ENCODE measurements around the gene GRB10.

GRB10 gene

GRCh38 chr7:50667789-50668226 is 114.9 kb downstream of the GRB10 start:
- DNase-seq (ENCODE audit: low spot score) = peak; percentile 32

- DNase-seq (ENCODE audit: low spot score) = no peak
Observed at GRCh38 chr7:50667338-50667737, 115.4 kb downstream of the GRB10 start.

DNA sequence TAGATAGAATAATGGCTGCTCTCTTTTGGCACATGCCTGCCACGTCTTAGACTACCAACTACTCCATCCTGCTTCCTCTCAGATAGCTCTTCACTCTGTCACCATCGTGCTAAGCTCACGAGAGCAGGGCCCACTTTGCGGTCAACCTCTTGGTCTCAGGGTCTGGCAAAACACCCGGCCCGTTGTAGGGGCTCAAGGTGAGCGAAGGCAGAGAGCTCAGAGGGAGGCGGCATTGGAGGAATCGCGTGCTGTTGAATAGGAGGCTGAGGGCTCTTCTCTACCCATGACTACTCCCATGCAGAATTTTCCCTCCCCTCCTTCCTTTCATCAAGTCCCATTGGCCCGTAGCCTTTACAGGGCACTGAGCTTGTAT is 116.6 kb downstream of the GRB10 start:
- no peak for DNase-seq (ENCODE audit: low spot score)

DNA sequence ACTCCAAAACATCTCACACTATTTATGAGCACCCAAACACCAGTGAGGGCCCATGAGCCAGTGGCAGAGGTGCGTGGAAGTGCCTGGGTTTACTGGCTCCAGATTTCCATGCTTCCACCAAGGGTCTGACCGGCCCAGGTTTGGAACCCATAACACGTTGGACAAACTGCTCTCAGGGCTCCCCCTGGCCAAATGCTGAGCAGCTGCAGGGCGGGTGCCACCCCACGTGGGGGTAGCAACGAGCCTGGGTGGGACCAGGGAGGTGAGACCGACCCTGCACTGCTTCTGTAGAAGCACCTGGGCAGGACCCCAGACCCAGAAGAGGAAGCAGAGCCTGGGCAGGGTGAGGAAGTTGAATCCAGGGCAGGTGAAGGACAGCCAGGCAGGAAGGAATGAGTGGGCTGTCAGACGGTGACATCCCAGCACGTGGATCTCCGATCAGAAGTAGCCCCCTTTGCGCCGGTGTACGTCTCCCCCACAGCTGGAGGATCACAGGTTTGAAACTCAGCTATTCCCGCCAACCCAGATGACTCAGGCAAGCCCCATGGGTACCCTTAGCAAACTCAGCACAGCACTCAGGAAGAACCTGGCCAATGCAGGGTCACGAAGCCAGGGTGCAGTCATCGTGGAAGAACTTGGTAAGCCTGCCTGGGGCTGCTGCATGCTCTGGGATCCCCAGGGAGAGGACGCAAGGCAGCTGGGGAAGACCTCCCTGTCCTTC is 117.1 kb downstream of the GRB10 start:
- DNase-seq (ENCODE audit: low spot score) = no peak

GRCh38 chr7:50664937-50665336 is 117.8 kb downstream of the GRB10 start:
- no peak for DNase-seq (ENCODE audit: low spot score)

GRCh38 chr7:50664461-50664922 is 118.2 kb downstream of the GRB10 start:
- peak; percentile 77 for DNase-seq (ENCODE audit: low spot score)

DNA sequence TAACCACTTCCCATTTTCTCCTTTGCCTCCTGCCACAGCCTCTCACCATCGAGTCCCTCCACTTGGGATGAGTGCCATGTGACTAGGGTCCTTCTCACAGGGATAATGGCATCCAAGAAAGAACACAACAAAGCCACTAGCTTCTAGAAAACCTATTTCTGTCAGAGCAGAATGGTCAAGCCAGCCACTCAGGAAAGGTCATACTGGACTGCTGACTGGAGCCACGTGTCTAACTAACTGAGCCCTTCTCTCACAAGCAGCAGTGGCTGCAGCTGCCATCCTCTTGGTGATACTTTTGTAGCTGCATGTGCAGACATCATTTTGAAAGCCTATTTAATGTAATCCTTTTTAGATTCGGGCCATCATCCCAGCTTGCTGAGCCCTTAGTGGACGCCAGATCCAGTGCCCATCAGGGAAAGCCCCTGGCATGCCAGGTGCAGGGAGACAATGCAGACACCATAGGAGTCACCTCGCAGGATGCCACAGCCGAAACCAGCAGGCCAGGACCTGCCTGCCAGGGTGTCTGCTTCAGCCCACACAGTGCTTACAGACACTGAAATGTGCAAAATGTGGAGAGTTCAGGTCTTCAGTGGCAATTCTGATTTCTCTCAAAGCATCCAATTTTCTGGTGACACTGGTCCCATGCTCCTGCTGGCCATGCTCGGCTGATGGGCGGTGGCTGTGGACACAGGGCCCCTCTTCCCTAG is 119.1 kb downstream of the GRB10 start:
- no peak for DNase-seq (ENCODE audit: low spot score)

DNA sequence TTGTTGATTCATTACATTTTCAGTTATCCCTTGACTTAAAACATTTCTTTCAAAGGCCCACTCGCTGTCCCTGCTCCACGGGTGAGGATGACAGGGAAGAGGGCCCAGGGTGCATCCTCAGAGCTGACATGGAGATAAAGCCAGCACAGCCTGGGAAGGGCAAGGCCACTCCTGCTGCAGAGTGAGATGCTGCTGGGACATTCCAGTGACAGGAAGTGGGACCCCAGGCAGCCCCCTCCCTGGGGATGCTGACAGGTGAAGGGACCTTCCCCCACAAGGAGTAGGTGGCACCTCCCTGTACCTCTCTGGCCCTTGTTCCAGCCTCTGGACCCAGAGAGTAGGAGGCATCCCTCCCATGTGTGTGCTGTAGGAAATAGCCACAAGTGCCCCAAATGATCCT is 119.7 kb downstream of the GRB10 start:
- no peak for DNase-seq (ENCODE audit: low spot score)

DNA sequence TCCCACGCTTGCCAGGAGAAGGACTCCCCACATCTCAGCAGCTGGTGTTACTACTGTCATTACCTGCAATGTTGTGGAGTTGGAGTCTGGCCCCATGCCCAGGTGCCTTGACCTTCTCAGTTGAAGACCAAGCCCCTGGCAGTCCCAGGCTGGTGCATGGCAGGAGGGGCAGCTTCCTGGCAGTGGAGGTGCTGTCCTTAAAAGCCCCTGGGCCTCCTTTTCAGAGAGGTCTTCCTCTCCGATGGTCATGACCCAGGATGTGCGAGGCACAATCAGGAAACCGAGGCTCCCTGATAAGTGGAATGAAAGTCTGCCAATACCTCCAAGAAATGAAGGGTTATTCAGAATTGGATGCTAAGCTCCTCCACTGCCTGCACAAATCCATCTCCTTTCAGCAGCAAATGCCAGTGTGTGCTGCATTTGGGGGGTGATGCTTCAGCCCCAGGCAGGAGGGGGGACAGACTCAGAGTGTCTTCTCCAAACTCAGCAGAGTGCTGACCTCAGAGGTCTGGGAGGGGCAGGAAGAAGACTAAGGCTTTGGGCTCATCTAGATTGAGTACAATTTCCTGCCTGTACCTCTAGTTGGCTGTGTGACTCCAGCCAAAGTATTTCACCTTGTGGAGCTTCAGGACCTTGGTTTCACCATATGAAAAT is 120.5 kb downstream of the GRB10 start:
- DNase-seq (ENCODE audit: low spot score) = no peak

- no peak for DNase-seq (ENCODE audit: low spot score)
Observed at GRCh38 chr7:50661345-50662040, 121.2 kb downstream of the GRB10 start.

- DNase-seq (ENCODE audit: low spot score) = no peak
Observed at GRCh38 chr7:50660830-50661175, 121.9 kb downstream of the GRB10 start.

GRCh38 chr7:50660040-50660829 is 122.5 kb downstream of the GRB10 start:
- DNase-seq (ENCODE audit: low spot score) = no peak

DNA sequence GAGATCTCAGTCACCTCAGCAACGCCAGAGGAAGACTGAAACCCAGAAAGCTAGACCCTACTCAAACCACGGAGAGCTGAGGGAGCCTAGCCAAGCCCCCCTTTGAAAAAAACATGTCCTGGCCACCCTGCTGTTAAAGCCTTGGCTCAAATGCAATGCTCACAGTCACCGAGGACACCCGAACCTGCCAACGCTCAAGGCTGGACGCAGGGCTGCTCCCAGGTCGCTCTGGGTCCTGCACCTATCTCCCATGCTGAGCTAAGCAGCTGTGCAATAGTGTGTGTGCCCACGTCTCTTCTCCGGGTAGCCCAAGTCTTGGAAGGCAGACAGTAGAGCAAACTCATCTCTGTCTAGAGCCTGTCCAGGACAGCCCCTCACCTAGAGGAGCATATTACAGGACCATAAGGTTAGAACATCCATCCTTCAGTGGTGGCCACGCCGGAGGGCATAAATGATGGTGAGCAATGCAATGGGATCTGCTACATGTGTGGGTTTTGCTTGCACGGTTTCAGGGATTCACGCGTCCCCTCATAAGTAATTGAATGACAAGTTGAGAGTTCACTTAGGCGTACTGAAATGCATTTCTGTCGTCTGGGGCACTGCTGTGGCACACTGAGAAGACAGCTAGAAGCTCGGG is 123.2 kb downstream of the GRB10 start:
- DNase-seq (ENCODE audit: low spot score) = no peak

- no peak for DNase-seq (ENCODE audit: low spot score)
Observed at GRCh38 chr7:50658696-50659095, 124.0 kb downstream of the GRB10 start.

GRCh38 chr7:50657912-50658311 is 124.8 kb downstream of the GRB10 start:
- no peak for DNase-seq (ENCODE audit: low spot score)

- DNase-seq (ENCODE audit: low spot score) = peak; percentile 53
Observed at GRCh38 chr7:50657341-50657873, 125.3 kb downstream of the GRB10 start.

GRCh38 chr7:50656141-50656895 is 126.4 kb downstream of the GRB10 start:
- DNase-seq (ENCODE audit: low spot score) = no peak

DNA sequence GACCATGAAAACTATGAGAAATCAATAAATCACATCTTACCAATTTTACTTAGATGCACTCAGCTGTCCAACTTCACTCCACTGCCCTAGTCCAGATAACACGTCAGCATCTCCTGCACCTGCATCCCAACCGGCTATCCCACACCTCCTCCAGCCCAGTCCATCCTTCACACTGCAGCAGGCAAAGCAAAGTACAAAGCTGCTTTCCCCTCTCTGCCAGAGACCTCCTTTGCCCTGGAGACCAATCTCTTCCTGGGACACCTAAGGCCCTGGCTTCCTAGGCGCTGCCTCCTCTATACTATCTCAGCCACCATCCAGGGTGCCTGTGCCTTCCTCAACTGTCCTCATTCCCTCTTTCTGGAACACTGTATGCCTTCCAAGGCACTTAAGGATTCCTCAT is 127.2 kb downstream of the GRB10 start:
- DNase-seq (ENCODE audit: low spot score) = no peak

DNA sequence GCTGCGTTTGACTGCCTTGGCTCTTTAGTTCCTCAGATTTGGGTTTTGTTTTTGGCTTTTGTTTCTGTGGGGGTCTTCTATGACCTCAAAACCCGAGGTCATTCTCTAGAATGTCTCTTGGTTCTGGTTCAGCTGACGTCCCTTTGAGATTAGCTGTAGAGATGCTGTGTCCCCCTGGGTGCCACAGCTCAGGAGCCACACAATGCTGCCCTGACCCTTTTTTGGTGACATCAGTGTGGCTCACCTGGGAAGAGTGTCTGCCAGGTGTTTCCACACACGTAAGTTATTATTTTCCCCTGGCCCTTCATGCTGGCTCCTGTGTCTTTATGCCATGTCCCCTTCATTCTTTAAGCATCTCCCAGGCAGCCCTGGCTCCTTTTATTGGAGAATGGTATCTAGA is 127.7 kb downstream of the GRB10 start:
- no peak for DNase-seq (ENCODE audit: low spot score)

GRCh38 chr7:50653981-50654425 is 128.7 kb downstream of the GRB10 start:
- no peak for DNase-seq (ENCODE audit: low spot score)

Data from AG08395 (cell line).